ENCODE results near the gene TMEM170B. TPM values are rescaled to one million over a fixed set of nuclear protein-coding genes. Genes with fewer than 3 reads are reported as not detected.

Gene TMEM170B, protein sequence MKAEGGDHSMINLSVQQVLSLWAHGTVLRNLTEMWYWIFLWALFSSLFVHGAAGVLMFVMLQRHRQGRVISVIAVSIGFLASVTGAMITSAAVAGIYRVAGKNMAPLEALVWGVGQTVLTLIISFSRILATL
- total RNA-seq, result 2.9 and 3.2 TPM in 2 replicates

DNA sequence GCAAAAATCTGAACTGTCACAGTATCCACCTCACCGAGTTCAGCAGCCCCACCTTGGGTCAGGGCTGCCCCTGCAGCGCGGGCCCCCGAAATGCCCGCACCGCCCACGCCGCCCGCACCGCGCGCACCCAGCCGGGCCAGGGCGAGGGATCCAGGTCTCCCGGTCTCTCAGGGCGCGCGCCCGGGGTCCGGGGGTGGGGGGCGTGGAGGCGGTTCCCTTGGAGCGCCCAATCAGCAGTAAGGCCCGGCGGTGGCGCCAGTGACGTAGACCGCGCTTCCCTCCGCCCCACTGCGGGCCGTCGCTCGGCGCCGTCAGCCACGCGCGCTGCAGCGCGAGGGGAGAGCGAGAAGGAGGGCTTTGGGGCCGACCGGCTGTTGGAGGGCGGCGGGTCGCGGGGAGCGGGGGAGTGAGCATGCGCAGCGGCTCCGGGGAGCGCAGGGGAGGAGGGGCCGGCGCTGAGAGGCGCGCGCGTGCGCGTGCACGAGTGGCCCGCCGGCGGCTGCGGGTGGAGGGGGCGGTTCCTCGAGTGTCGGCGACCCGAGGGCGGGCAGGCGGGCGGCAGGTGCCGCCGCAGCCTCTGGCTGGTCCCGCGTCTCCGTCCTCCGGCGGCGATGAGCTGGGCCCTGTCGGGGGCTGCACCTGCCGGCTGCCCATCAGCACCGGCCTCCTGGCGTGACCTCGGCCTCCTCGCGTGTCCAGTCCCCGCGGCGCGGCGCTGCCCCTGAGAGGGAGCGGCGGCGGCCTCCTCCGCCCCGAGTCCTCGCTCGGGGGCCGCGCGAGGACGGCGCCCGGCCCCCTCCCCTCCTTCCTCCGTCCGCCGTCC, at the start of gene TMEM170B:
TSS of gene TMEM170B (plus strand) at position 521 of the 823 bp plus-strand sequence. CDS start 529 bp downstream, outside the sequence.
- TF ChIP-seq, protein P1, sequence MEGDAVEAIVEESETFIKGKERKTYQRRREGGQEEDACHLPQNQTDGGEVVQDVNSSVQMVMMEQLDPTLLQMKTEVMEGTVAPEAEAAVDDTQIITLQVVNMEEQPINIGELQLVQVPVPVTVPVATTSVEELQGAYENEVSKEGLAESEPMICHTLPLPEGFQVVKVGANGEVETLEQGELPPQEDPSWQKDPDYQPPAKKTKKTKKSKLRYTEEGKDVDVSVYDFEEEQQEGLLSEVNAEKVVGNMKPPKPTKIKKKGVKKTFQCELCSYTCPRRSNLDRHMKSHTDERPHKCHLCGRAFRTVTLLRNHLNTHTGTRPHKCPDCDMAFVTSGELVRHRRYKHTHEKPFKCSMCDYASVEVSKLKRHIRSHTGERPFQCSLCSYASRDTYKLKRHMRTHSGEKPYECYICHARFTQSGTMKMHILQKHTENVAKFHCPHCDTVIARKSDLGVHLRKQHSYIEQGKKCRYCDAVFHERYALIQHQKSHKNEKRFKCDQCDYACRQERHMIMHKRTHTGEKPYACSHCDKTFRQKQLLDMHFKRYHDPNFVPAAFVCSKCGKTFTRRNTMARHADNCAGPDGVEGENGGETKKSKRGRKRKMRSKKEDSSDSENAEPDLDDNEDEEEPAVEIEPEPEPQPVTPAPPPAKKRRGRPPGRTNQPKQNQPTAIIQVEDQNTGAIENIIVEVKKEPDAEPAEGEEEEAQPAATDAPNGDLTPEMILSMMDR (IDR thresholded peaks at IDR 0.05; ENCODE audit: insufficient read depth, low read length, poor library complexity, severe bottlenecking), result no peak
- H3K27me3 ChIP-seq (ENCODE audit: control insufficient read depth, insufficient read depth, low read length), result no peaks in the 10 kb centered on the region
- peak within 1 kb of the TSS; percentile 83 for H3K4me3 ChIP-seq (ENCODE audit: low read depth, low read length)
- DNase-seq (ENCODE audit: low read depth), result peak; percentile 51
- no peaks in the 10 kb centered on the region for H3K36me3 ChIP-seq (ENCODE audit: control insufficient read depth, insufficient read depth, low read length)

DNA sequence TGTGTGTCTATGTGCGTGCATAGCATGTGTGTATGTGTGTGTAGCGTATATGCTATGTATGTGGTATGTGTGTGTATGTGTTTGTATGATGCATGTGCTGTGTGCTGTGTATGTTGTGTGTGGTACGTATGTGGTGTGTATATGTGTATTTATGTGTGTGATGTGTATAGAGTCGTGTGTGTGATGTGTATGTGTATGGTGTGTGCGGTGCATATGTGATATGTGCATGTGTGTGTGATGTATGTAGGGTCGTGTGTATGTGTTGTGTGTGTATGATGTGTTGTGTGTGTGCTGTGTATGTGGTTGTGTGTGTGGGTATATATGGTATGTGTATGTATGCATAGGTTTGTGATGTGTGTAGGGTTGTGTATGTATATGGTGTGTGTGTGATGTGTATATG, 46.6 kb upstream of the TMEM170B start:
- H3K27me3 ChIP-seq (ENCODE audit: control insufficient read depth, insufficient read depth, low read length), result no peaks in the 10 kb centered on the region
- no peak for DNase-seq (ENCODE audit: low read depth)
- TF ChIP-seq, protein P1 (IDR thresholded peaks at IDR 0.05; ENCODE audit: insufficient read depth, low read length, poor library complexity, severe bottlenecking), result no peak
- H3K36me3 ChIP-seq (ENCODE audit: control insufficient read depth, insufficient read depth, low read length), result no peaks in the 10 kb centered on the region
- no peak overlapping the region for H3K4me3 ChIP-seq (ENCODE audit: low read depth, low read length)

DNA sequence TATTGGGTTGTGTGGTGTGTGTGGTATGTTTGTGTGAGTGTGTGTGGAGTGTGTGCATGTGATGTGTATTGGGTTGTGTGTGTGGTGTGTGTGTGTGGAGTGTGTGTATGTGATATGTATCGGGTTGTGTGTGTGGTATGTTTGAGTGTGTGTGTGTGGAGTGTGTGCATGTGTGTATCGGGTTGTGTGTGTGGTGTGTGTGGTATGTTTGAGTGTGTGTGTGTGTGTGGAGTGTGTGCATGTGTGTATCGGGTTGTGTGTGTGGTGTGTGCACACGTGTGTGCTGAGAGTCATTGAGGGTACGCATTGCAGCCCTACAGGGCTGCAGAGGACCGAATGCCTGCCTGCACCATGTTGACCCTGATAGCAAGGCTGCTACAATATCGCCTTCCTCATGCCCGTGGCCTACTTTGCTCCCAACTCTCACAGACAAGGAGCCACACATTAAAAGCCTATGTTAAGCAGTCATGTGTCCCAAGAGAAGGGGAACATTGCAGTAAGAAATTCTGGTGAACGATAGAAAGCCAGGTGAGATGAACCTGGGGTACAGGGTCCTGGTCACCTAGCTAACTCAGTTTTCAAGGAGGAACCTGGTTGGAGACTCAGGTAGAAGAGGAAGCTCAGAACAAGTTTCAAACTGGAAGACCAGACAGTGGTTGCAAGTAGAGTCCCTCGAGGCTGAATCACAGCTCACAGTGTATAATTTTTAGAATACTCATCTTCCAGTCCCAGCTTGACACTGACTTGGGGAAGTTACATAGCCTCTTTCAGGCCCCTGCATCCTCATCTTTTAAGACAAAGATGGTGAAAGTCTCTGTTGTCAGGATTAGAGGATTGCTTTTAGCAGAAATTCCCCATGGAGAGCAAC, 45.7 kb upstream of the TMEM170B start:
- no peak overlapping the region for H3K4me3 ChIP-seq (ENCODE audit: low read depth, low read length)
- DNase-seq (ENCODE audit: low read depth), result no peak
- TF ChIP-seq, protein P1 (IDR thresholded peaks at IDR 0.05; ENCODE audit: insufficient read depth, low read length, poor library complexity, severe bottlenecking), result no peak
- H3K27me3 ChIP-seq (ENCODE audit: control insufficient read depth, insufficient read depth, low read length), result no peaks in the 10 kb centered on the region
- no peaks in the 10 kb centered on the region for H3K36me3 ChIP-seq (ENCODE audit: control insufficient read depth, insufficient read depth, low read length)

DNA sequence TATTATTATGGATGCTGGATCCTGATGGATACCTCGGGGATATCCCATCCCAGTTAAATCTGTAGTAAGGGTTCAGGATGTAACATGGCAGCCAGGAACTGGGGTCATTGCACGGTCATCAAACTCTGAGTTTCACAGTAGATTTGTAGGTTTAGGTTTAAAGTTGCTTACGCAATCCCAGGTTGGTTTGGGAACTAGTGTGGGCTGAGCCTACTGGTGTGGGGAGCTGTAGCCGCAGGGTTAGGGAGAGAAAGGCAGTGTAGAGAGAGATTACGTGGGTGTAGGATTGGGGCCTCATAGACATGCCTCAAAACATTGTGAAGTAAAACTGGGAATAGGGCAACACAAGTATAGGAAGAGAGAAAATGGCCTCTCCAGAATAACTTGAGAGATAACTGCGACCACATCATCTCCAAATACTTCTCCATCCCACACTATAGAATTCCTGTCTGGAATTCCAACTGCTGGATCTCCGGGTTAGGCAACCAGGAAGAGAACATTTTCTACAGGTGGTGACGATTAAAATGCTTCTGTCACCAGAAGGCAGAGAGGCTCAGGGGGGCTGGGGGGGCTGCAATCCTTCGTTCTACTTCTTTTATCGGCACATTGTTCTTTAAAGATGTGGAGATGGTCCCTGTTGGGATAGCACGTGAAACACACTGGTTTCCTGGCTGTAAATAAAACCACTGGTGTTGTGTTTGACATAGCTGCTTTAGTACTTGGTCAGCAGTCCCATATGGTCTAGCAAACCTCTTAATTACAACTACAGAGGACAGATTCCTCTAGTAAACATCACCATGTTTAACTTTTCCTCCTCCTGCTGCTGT, 44.9 kb upstream of the TMEM170B start:
- no peaks in the 10 kb centered on the region for H3K36me3 ChIP-seq (ENCODE audit: control insufficient read depth, insufficient read depth, low read length)
- H3K27me3 ChIP-seq (ENCODE audit: control insufficient read depth, insufficient read depth, low read length), result no peaks in the 10 kb centered on the region
- no peak overlapping the region for H3K4me3 ChIP-seq (ENCODE audit: low read depth, low read length)
- DNase-seq (ENCODE audit: low read depth), result no peak
- TF ChIP-seq, protein P1 (IDR thresholded peaks at IDR 0.05; ENCODE audit: insufficient read depth, low read length, poor library complexity, severe bottlenecking), result no peak

DNA sequence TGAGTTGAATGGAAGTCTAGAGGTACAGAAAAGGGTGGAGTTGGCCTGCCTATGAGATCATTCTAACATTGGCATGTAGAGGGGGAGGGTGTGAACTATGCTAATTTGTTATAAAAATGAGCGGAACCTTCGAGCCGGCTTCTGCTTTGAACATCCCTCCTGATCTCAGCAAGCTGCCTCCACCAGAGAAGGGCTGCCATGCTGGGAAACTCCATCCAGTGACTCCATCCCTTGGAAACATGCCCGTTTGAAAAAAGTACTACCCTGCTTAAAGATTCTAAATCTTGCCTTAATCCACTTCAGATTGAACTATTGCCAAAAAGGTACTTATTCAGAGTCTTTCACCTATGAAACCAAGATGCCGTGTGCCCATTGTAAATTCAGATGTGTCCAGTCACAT, 43.6 kb upstream of the TMEM170B start:
- TF ChIP-seq, protein P1 (IDR thresholded peaks at IDR 0.05; ENCODE audit: insufficient read depth, low read length, poor library complexity, severe bottlenecking), result no peak

More for the DNA sequence above, 43.6 kb upstream of the TMEM170B start:
- no peak for DNase-seq (ENCODE audit: low read depth)
- Histone ChIP-seq H3K4me3 (ENCODE audit: low read depth, low read length) (no peak overlapping the region), H3K36me3 (ENCODE audit: control insufficient read depth, insufficient read depth, low read length) (no peaks in the 10 kb centered on the region), H3K27me3 (ENCODE audit: control insufficient read depth, insufficient read depth, low read length) (no peaks in the 10 kb centered on the region)

All from kidney epithelial cell (primary cell).